NT2/D1 (cell line): Measurements from ENCODE around the gene KLHDC2.
"Not testable (repeated sequence)": the region's sequence is repeated elsewhere in the genome, so short reads cannot be mapped to it uniquely, and the experiment has no call there.

Experiments used
- DNase-seq: peaks from one replicate; pipeline ENCODE4 v3.0.0-alpha.2; 2011; ENCODE audit warnings: low read depth, low spot score
- H3K27me3 ChIP-seq: 2 replicates; pipeline ENCODE4 v1.6.0; 2011; ENCODE audit warnings: mild to moderate bottlenecking; ENCODE audit not compliant: insufficient read length, insufficient read depth
- H3K36me3 ChIP-seq: 2 replicates; pipeline ENCODE4 v1.6.1; 2011; ENCODE audit warnings: mild to moderate bottlenecking, low read length, mixed read lengths; ENCODE audit not compliant: insufficient read depth, insufficient read length
- H3K4me1 ChIP-seq: 2 replicates; pipeline ENCODE4 v1.5.1; 2011; ENCODE audit not compliant: insufficient read depth, insufficient read length
- H3K4me3 ChIP-seq: 2 replicates; pipeline ENCODE4 v1.5.1; 2011; ENCODE audit warnings: low read depth; ENCODE audit not compliant: insufficient read length
- H3K9ac ChIP-seq: 2 replicates; pipeline ENCODE4 v1.6.0; 2011; ENCODE audit warnings: low read depth; ENCODE audit not compliant: insufficient read length
- H3K9me3 ChIP-seq: 2 replicates; pipeline ENCODE4 v1.5.1; 2011; ENCODE audit warnings: mild to moderate bottlenecking, low read length; ENCODE audit not compliant: insufficient read depth
- SUZ12 ChIP-seq: IDR thresholded peaks from 2 replicates; pipeline ENCODE4 v1.6.1; 2011; ENCODE audit not compliant: insufficient read length, insufficient read depth; ENCODE audit errors: extremely low read depth
- YY1 ChIP-seq: IDR thresholded peaks from 2 replicates; pipeline ENCODE4 v1.6.1; 2011; ENCODE audit not compliant: insufficient read length, insufficient read depth
- ZNF274 ChIP-seq: IDR thresholded peaks from 2 replicates; pipeline ENCODE4 v1.6.1; 2011; ENCODE audit warnings: mild to moderate bottlenecking, low read depth, low read length

The KLHDC2 gene

GRCh38 chr14:49783394-49784014 is 15.6 kb downstream of the KLHDC2 start:
- DNase-seq = no peak
- no peak for TF ChIP-seq YY1
- TF ChIP-seq SUZ12 = no peak
- TF ChIP-seq ZNF274 = no peak
- peaks cover 64% of the 10 kb centered on the region for H3K36me3 ChIP-seq
- no peaks in the 10 kb centered on the region for H3K4me1 ChIP-seq
- H3K9ac ChIP-seq = no peak overlapping the region
- H3K4me3 ChIP-seq = no peak overlapping the region
- no peaks in the 10 kb centered on the region for H3K27me3 ChIP-seq
- no peaks in the 10 kb centered on the region for H3K9me3 ChIP-seq

- TF ChIP-seq ZNF274 = no peak
- no peak for TF ChIP-seq YY1
- TF ChIP-seq SUZ12 = no peak
- H3K9ac ChIP-seq = no peak overlapping the region
Measured at GRCh38 chr14:49786315-49786714, 18.4 kb downstream of the KLHDC2 start.

GRCh38 chr14:49792618-49793017 is 24.7 kb downstream of the KLHDC2 start:
- H3K36me3 ChIP-seq = peaks cover 52% of the 10 kb centered on the region

More at GRCh38 chr14:49786315-49786714, 18.4 kb downstream of the KLHDC2 start:
- Histone ChIP-seq H3K9me3 (no peaks in the 10 kb centered on the region), H3K27me3 (no peaks in the 10 kb centered on the region), H3K36me3 (peaks cover 68% of the 10 kb centered on the region), H3K4me3 (no peak overlapping the region), H3K4me1 (no peaks in the 10 kb centered on the region)
- DNase-seq = no peak

GRCh38 chr14:49796025-49796424 is 28.1 kb downstream of the KLHDC2 start:
- H3K9ac ChIP-seq = no peak overlapping the region
- H3K4me3 ChIP-seq = no peak overlapping the region
- H3K9me3 ChIP-seq = no peaks in the 10 kb centered on the region
- peaks cover 59% of the 10 kb centered on the region for H3K36me3 ChIP-seq
- TF ChIP-seq ZNF274 = no peak
- H3K27me3 ChIP-seq = no peaks in the 10 kb centered on the region
- no peaks in the 10 kb centered on the region for H3K4me1 ChIP-seq
- no peak for DNase-seq

More at GRCh38 chr14:49792618-49793017, 24.7 kb downstream of the KLHDC2 start:
- no peaks in the 10 kb centered on the region for H3K4me1 ChIP-seq
- no peak for DNase-seq
- H3K9me3 ChIP-seq = no peaks in the 10 kb centered on the region
- no peak overlapping the region for H3K4me3 ChIP-seq
- H3K27me3 ChIP-seq = no peaks in the 10 kb centered on the region
- H3K9ac ChIP-seq = no peak overlapping the region
- TF ChIP-seq ZNF274 (no peak), YY1 (no peak)

GRCh38 chr14:49808780-49809179 is 40.8 kb downstream of the KLHDC2 start:
- Histone ChIP-seq H3K36me3 (peaks cover 44% of the 10 kb centered on the region), H3K4me3 (no peak overlapping the region)
- DNase-seq = no peak

GRCh38 chr14:49816118-49816517 is 48.2 kb downstream of the KLHDC2 start:
- DNase-seq, H3K4me1 ChIP-seq, H3K27me3 ChIP-seq, H3K9ac ChIP-seq, H3K4me3 ChIP-seq, H3K9me3 ChIP-seq: not testable (repeated sequence)
- H3K36me3 ChIP-seq = peaks cover 46% of the 10 kb centered on the region

More at GRCh38 chr14:49808780-49809179, 40.8 kb downstream of the KLHDC2 start:
- Histone ChIP-seq H3K27me3 (no peaks in the 10 kb centered on the region), H3K9ac (no peak overlapping the region), H3K9me3 (no peaks in the 10 kb centered on the region), H3K4me1 (no peaks in the 10 kb centered on the region)
- no peak for TF ChIP-seq YY1
- TF ChIP-seq SUZ12 = no peak
- no peak for TF ChIP-seq ZNF274

- TF ChIP-seq SUZ12 (no peak), ZNF274 (no peak)
- H3K9me3 ChIP-seq = no peaks in the 10 kb centered on the region
- no peak for DNase-seq
- H3K9ac ChIP-seq = no peak overlapping the region
- H3K27me3 ChIP-seq = no peaks in the 10 kb centered on the region
- H3K4me1 ChIP-seq = no peaks in the 10 kb centered on the region
- no peak overlapping the region for H3K4me3 ChIP-seq
- H3K36me3 ChIP-seq = peaks cover 44% of the 10 kb centered on the region
Measured at GRCh38 chr14:49816844-49817243, 48.9 kb downstream of the KLHDC2 start.

- Histone ChIP-seq H3K36me3 (peaks cover 49% of the 10 kb centered on the region), H3K27me3 (no peaks in the 10 kb centered on the region), H3K9ac (no peak overlapping the region), H3K9me3 (no peaks in the 10 kb centered on the region), H3K4me3 (no peak overlapping the region), H3K4me1 (no peaks in the 10 kb centered on the region)
- TF ChIP-seq YY1 (no peak), SUZ12 (no peak), ZNF274 (no peak)
- no peak for DNase-seq
Measured at GRCh38 chr14:49820176-49820575, 52.2 kb downstream of the KLHDC2 start.
